Stimulated activated CD4-positive, alpha-beta T cell treated with anti-CD3 and anti-CD28 coated beads, Interleukin-4, amount 100 ng/mL, for 4 hours (primary cell): Measurements from ENCODE around the gene FGF1.

Experiments used
- DNase-seq, 2 experiments: peaks; one replicate each; pipeline ENCODE4 v3.0.0-alpha.2; 2020

FGF1 gene

GRCh38 chr5:142568283-142568995, 117.5 kb downstream of the FGF1 start:
- no peak for DNase-seq

GRCh38 chr5:142561486-142562097, 124.3 kb downstream of the FGF1 start:
- no peak for DNase-seq

GRCh38 chr5:142561029-142561428, 124.9 kb downstream of the FGF1 start:
- no peak for DNase-seq

- no peak for DNase-seq
Measured at GRCh38 chr5:142552107-142552506, 133.8 kb downstream of the FGF1 start.

GRCh38 chr5:142551338-142552067, 134.4 kb downstream of the FGF1 start:
- DNase-seq = no peak

- no peak for DNase-seq
Measured at GRCh38 chr5:142550471-142550870, 135.4 kb downstream of the FGF1 start.

- DNase-seq = no peak
Measured at GRCh38 chr5:142549834-142550233, 136.1 kb downstream of the FGF1 start.

GRCh38 chr5:142548739-142549275, 137.1 kb downstream of the FGF1 start:
- peak; percentile 10 to 27 for DNase-seq

GRCh38 chr5:142547445-142548380, 138.2 kb downstream of the FGF1 start:
- no peak for DNase-seq

GRCh38 chr5:142545650-142546322, 140.1 kb downstream of the FGF1 start:
- DNase-seq = no peak

- no peak for DNase-seq
Measured at GRCh38 chr5:142544946-142545649, 140.8 kb downstream of the FGF1 start.

GRCh38 chr5:142544071-142544753, 141.7 kb downstream of the FGF1 start:
- DNase-seq = no peak

- DNase-seq = no peak
Measured at GRCh38 chr5:142542906-142543305, 143.0 kb downstream of the FGF1 start.
